ENCODE data around the gene AKAP8.

DNA sequence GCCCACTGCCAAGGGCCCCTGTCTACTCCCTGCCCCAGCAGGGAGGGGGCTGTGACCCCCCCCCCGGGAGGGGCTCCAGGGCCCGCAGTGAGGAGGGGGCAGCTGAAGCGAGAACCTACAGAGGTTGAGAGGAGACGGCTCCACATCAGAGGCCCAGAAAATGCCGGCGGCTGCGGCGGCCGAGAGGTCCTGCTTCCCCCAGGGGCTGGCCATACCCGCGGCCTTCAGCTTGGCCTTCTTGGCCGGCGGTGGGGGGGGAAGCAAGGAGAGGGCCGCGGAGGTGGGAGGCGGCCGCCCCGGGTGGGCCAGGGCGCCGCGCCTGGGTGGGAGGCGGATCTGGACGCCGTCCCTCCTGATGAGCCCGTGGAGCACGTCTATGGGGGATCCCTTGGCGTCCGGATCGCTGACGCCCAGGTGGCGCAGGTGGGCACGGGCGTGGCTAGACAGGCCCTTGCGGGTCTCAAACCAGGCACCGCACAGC is 48.4 kb upstream of the AKAP8 start:
- TF ChIP-seq, protein P1, sequence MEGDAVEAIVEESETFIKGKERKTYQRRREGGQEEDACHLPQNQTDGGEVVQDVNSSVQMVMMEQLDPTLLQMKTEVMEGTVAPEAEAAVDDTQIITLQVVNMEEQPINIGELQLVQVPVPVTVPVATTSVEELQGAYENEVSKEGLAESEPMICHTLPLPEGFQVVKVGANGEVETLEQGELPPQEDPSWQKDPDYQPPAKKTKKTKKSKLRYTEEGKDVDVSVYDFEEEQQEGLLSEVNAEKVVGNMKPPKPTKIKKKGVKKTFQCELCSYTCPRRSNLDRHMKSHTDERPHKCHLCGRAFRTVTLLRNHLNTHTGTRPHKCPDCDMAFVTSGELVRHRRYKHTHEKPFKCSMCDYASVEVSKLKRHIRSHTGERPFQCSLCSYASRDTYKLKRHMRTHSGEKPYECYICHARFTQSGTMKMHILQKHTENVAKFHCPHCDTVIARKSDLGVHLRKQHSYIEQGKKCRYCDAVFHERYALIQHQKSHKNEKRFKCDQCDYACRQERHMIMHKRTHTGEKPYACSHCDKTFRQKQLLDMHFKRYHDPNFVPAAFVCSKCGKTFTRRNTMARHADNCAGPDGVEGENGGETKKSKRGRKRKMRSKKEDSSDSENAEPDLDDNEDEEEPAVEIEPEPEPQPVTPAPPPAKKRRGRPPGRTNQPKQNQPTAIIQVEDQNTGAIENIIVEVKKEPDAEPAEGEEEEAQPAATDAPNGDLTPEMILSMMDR (IDR thresholded peaks at IDR 0.05; ENCODE audit: low read depth, low read length) = no peak
- TF ChIP-seq, protein P2, sequence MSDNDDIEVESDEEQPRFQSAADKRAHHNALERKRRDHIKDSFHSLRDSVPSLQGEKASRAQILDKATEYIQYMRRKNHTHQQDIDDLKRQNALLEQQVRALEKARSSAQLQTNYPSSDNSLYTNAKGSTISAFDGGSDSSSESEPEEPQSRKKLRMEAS (IDR thresholded peaks at IDR 0.05; ENCODE audit: low read depth, low read length) = no peak
